ENCODE measurements around the gene TNFRSF19. TPM values are rescaled to one million over a fixed set of nuclear protein-coding genes. Genes with fewer than 3 reads are reported as not detected.

The TNFRSF19 gene
- total and polyA plus RNA-seq, 2 of the 13 experiments (the other 11 are each of a cell fraction or from before 2014, with no cell fraction given), result 75.3 to 77.7 TPM

- peak; percentile 54; the same call in 1 of the 2 replicates for TF ChIP-seq ZNF414 (CRISPR knock-in tag; IDR thresholded peaks at IDR 0.05)
- no peak for TF ChIP-seq PAWR (CRISPR knock-in tag; IDR thresholded peaks at IDR 0.05; ENCODE audit: borderline replicate concordance)
- TF ChIP-seq MLLT10 (CRISPR knock-in tag; IDR thresholded peaks at IDR 0.05), result no peak
- TF ChIP-seq ZNF362 (CRISPR knock-in tag; IDR thresholded peaks at IDR 0.05; ENCODE audit: borderline replicate concordance), result 0 out of 2 replicates have a peak, but pooled peaks have one; percentile 44
- no peak for TF ChIP-seq CENPX (CRISPR knock-in tag; IDR thresholded peaks at IDR 0.05)
- TF ChIP-seq SMAD3 (CRISPR knock-in tag; IDR thresholded peaks at IDR 0.05), result peak; percentile 75; the same call in 1 of the 2 replicates
- TF ChIP-seq GATA4 (IDR thresholded peaks at IDR 0.05; ENCODE audit: borderline replicate concordance, low read depth), result peak; percentile 79
- no peak for TF ChIP-seq MTF1 (CRISPR knock-in tag; IDR thresholded peaks at IDR 0.05)
- TF ChIP-seq ZNF580 (CRISPR knock-in tag; IDR thresholded peaks at IDR 0.05; ENCODE audit: borderline replicate concordance, low read depth), result peak; percentile 48; the same call in 1 of the 2 replicates
- TF ChIP-seq NR2F6 (IDR thresholded peaks at IDR 0.05), result peak; percentile 68
- TF ChIP-seq NR2F6 (CRISPR knock-in tag; IDR thresholded peaks at IDR 0.05), result peak; percentile 77
- no peak for TF ChIP-seq ZNF839 (CRISPR knock-in tag; IDR thresholded peaks at IDR 0.05; ENCODE audit: borderline replicate concordance)
- no peak for TF ChIP-seq TAF1 (CRISPR knock-in tag; IDR thresholded peaks at IDR 0.05)
- TF ChIP-seq HNF1B (CRISPR knock-in tag; IDR thresholded peaks at IDR 0.05), result peak; percentile 49; the same call in 1 of the 2 replicates
- TF ChIP-seq ZNF576 (CRISPR knock-in tag; IDR thresholded peaks at IDR 0.05), result no peak
- TF ChIP-seq ZNF20 (CRISPR knock-in tag; IDR thresholded peaks at IDR 0.05), result no peak
- TF ChIP-seq TGIF2 (CRISPR knock-in tag; IDR thresholded peaks at IDR 0.05), result no peak
- no peak for TF ChIP-seq ZFP1 (CRISPR knock-in tag; IDR thresholded peaks at IDR 0.05)
- TF ChIP-seq HCFC1 (IDR thresholded peaks at IDR 0.05; ENCODE audit: low read depth, low read length), result no peak
- no peak for TF ChIP-seq ZNF431 (CRISPR knock-in tag; IDR thresholded peaks at IDR 0.05; ENCODE audit: borderline replicate concordance, low read depth)
- no peak for TF ChIP-seq ETS1 (CRISPR knock-in tag; IDR thresholded peaks at IDR 0.05)
- peak; percentile 75 for TF ChIP-seq FOSL2 (CRISPR knock-in tag; IDR thresholded peaks at IDR 0.05)
- TF ChIP-seq NR2F1 (CRISPR knock-in tag; IDR thresholded peaks at IDR 0.05), result no peak
- no peak for TF ChIP-seq ATF6 (CRISPR knock-in tag; conservative IDR thresholded peaks at IDR 0.05)
Measured at GRCh38 chr13:23629566-23630272, 59.5 kb downstream of the TNFRSF19 start (continued).
